Glutamatergic neuron (in vitro differentiated cells): ENCODE measurements around the gene LGALS9. TPM values are rescaled to one million over a fixed set of nuclear protein-coding genes. Genes with fewer than 3 reads are reported as not detected.

Experiments used
- DNase-seq: peaks from one replicate; pipeline ENCODE4 v3.0.0; 2022
- H3K27ac Mint-ChIP-seq: one replicate; pipeline ENCODE4 v1.8.0; 2020; ENCODE audit warnings: mild to moderate bottlenecking, mixed read lengths, inconsistent platforms; ENCODE audit not compliant: unreplicated experiment
- H3K27me3 Mint-ChIP-seq: one replicate; pipeline ENCODE4 v1.8.0; 2020; ENCODE audit warnings: mild to moderate bottlenecking, moderate library complexity, mixed read lengths, inconsistent platforms; ENCODE audit not compliant: unreplicated experiment
- H3K36me3 Mint-ChIP-seq: one replicate; pipeline ENCODE4 v1.8.0; 2020; ENCODE audit warnings: mild to moderate bottlenecking, mixed read lengths, inconsistent platforms; ENCODE audit not compliant: unreplicated experiment
- H3K4me1 Mint-ChIP-seq: one replicate; pipeline ENCODE4 v1.8.0; 2020; ENCODE audit warnings: mild to moderate bottlenecking, low read depth, mixed read lengths, inconsistent platforms; ENCODE audit not compliant: unreplicated experiment
- H3K4me3 Mint-ChIP-seq: one replicate; pipeline ENCODE4 v1.8.0; 2020; ENCODE audit warnings: mild to moderate bottlenecking, mixed read lengths, inconsistent platforms; ENCODE audit not compliant: unreplicated experiment
- H3K9me3 Mint-ChIP-seq: one replicate; pipeline ENCODE4 v1.8.0; 2020; ENCODE audit warnings: mild to moderate bottlenecking, moderate library complexity, mixed read lengths, inconsistent platforms; ENCODE audit not compliant: unreplicated experiment
- CTCF ChIP-seq: fragments of 200-600 bp; sonication (generic); IDR thresholded peaks from one replicate; pipeline ENCODE4 v1.5.0; 2021; ENCODE audit not compliant: partially characterized antibody, unreplicated experiment
- total RNA-seq: library from RNA; stranded (reverse); fragmentation: NEBNext Ultra II Directional; extraction: Animal tissue kit (Norgen Biotek cat#: 25700); gene quantifications from one replicate; pipeline ENCODE4 v1.2.1, GENCODE V29; 2021; ENCODE audit not compliant: unreplicated experiment

LGALS9 gene
- total RNA-seq, 1 donor from 2014 or later = 6.5 TPM

GRCh38 chr17:27598337-27599050, 32.5 kb upstream of the LGALS9 start:
- peaks cover 11% of the 10 kb centered on the region for H3K27me3 Mint-ChIP-seq
- H3K27ac Mint-ChIP-seq = peak overlapping the region; percentile 37
- DNase-seq = no peak
- peaks cover 18% of the 10 kb centered on the region for H3K9me3 Mint-ChIP-seq
- H3K4me3 Mint-ChIP-seq = no peak overlapping the region
- H3K36me3 Mint-ChIP-seq = no peaks in the 10 kb centered on the region
- no peak for TF ChIP-seq CTCF
- H3K4me1 Mint-ChIP-seq = peaks cover 35% of the 10 kb centered on the region

GRCh38 chr17:27600471-27600870, 30.5 kb upstream of the LGALS9 start:
- H3K4me3 Mint-ChIP-seq = peak overlapping the region; percentile 59
- peak overlapping the region; percentile 89 for H3K27ac Mint-ChIP-seq
- H3K36me3 Mint-ChIP-seq = no peaks in the 10 kb centered on the region
- peaks cover 9% of the 10 kb centered on the region for H3K27me3 Mint-ChIP-seq
- H3K9me3 Mint-ChIP-seq = peaks cover 13% of the 10 kb centered on the region
- DNase-seq = no peak
- TF ChIP-seq CTCF = no peak
- H3K4me1 Mint-ChIP-seq = peaks cover 33% of the 10 kb centered on the region

- Mint-ChIP-seq H3K36me3 (no peaks in the 10 kb centered on the region), H3K9me3 (peaks cover 13% of the 10 kb centered on the region), H3K27ac (peak overlapping the region; percentile 89), H3K27me3 (peaks cover 9% of the 10 kb centered on the region), H3K4me3 (peak overlapping the region; percentile 42), H3K4me1 (peaks cover 30% of the 10 kb centered on the region)
- peak; percentile 90 for DNase-seq
- peak; percentile 94 for TF ChIP-seq CTCF
Observed at GRCh38 chr17:27601069-27601974, 29.7 kb upstream of the LGALS9 start.

GRCh38 chr17:27601975-27602302, 29.0 kb upstream of the LGALS9 start:
- H3K9me3 Mint-ChIP-seq = peaks cover 10% of the 10 kb centered on the region

More at GRCh38 chr17:27601975-27602302, 29.0 kb upstream of the LGALS9 start:
- H3K27me3 Mint-ChIP-seq = peaks cover 9% of the 10 kb centered on the region
- peaks cover 30% of the 10 kb centered on the region for H3K4me1 Mint-ChIP-seq
- TF ChIP-seq CTCF = peak; percentile 33
- peak overlapping the region; percentile 42 for H3K4me3 Mint-ChIP-seq
- DNase-seq = no peak
- no peaks in the 10 kb centered on the region for H3K36me3 Mint-ChIP-seq
- H3K27ac Mint-ChIP-seq = peak overlapping the region; percentile 89
